PC-9 (cell line): ENCODE data around the gene TRPM4.

Source experiments
- CTCF ChIP-seq: fragments of 200-600 bp; sonication (generic); conservative IDR thresholded peaks from 2 replicates; pipeline ENCODE4 v1.6.1; 2017; ENCODE audit warnings: mixed run types, antibody characterized with exemption, mild to moderate bottlenecking, moderate library complexity
- EZH2 ChIP-seq: fragments of 200-600 bp; sonication (generic); IDR thresholded peaks from 2 replicates; pipeline ENCODE4 v1.8.0; 2017; ENCODE audit warnings: antibody characterized with exemption, low read depth

- TF ChIP-seq CTCF = no peak
- TF ChIP-seq EZH2 = no peak
Observed at GRCh38 chr19:49222011-49222410, 64.4 kb downstream of the TRPM4 start.
